GM19468 (cell line): ENCODE results near the gene RBM20.
"Not testable (repeated sequence)": the region's sequence is repeated elsewhere in the genome, so short reads cannot be mapped to it uniquely, and the experiment has no call there.

Experiments
- ATAC-seq: cut with Tn5 transposase; IDR thresholded peaks from one replicate; pipeline ENCODE4 v1.9.1; 2021; ENCODE audit warnings: mild to moderate bottlenecking, moderate library complexity, moderate number of reproducible peaks; ENCODE audit not compliant: unreplicated experiment; ENCODE audit errors: extremely low read depth

The RBM20 gene

GRCh38 chr10:110699859-110700468, 55.8 kb downstream of the RBM20 start:
- no peak for ATAC-seq

DNA sequence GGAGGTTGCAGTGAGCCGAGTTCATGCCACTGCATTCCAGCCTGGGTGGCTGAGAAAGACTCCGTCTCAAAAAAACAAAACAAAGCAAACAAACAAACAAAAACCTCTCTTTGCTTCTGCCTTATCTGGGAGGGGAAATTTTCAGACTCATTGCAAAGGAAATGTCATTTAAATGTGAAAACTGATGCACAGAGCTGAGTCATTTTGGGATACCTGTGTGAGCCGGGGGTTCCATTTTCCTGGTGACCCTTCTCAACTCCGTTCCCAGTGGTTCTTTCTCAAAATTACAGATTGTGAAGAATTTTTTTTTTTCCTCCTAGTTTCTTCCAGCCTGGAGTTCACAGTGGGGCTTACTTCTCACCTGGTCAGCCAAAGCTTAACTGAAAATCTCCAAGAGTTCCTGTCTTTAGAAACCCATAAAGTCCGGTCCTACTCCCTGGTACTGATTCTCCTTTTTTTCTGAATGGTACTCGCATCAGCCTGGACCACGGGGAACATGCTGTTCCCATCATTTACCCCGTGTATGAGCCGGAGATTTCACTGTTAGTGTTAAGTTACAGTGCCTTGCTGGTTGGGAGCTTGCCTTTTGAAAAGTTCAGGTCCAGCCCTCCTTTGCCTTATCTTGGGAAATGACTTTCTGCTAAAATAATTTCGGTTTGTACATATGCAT, 56.9 kb downstream of the RBM20 start:
- no peak for ATAC-seq

GRCh38 chr10:110701617-110701971, 57.5 kb downstream of the RBM20 start:
- ATAC-seq = no peak

GRCh38 chr10:110704070-110704469, 59.9 kb downstream of the RBM20 start:
- ATAC-seq = no peak

DNA sequence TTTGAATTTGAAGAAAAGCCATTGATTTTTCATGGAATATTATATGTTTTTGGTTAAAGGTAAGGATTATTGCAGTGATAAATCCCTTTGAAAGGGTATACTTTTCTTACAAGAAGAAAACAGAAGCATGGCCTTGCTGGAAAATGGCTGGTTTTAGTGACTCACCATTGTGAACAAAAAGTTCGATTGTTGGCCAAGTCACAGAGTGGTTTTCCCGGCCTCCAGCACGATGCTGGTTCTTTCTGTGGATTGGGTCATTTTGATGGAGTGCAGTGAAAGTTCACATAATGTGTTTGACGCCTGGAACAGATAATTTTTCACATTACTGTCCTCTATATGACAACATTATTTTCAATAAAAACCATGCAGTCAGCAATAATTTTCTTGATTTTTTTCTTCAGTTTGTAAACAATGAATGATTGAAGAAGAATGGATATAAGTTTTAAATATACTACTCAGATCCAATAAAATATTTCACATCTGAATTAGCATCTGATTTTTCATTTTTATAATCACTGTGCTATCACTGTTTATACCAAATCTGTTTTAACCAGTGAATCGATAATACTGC, 60.9 kb downstream of the RBM20 start:
- ATAC-seq = no peak

GRCh38 chr10:110705596-110705995, 61.5 kb downstream of the RBM20 start:
- ATAC-seq = not testable (repeated sequence)

GRCh38 chr10:110706690-110707098, 62.6 kb downstream of the RBM20 start:
- ATAC-seq = no peak

- ATAC-seq = no peak
Measured at GRCh38 chr10:110708776-110709443, 64.8 kb downstream of the RBM20 start.

GRCh38 chr10:110709444-110709828, 65.3 kb downstream of the RBM20 start:
- no peak for ATAC-seq

DNA sequence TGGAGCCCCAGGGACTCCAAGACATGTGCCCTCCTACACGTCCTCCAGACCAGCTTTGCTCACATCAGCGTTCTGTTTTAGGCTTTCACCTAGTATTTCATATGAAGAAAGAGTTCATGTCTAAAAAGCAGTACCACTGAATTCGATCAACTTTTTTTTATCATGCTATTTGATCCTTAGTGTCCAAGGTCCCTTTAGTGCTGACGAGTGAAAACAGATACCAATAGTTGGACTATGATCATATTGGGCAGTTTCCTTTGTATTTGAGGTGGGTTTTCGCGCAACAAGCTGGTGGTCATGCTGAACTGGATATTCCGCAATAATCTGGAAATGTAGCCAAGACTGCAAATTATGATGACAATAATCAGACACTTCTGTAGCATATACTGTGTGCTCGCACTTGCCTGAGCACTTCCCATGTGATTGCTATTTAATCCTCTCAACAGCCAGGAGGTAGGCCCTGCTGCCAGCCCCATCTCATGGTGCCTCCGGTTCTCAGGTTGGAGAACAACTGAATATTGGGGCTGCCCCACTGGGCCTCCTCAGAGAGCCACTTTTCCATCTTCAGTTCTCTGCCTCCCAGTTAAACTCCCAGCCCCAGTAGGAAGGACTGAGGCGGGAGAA, 65.9 kb downstream of the RBM20 start:
- no peak for ATAC-seq

DNA sequence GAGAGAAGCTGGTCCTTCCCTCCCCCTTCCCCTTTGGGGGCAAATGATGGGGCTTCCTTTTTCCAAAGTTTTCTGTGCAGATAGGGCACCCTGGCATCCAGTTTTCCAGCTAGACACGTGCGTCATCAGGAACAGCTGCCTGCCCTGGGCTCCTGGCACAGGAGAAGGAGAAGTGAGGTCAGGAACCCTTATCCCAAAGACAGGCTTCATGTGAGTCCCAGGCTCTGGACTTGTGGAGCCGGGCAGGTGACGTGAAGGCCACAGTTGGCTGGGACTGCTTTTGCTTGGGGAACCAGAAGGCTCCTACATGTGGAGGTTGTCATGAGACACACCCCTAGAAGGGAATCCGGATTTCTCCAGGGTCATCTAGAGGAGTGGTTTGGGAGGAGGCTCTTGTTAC, 66.5 kb downstream of the RBM20 start:
- no peak for ATAC-seq

GRCh38 chr10:110711382-110711781, 67.2 kb downstream of the RBM20 start:
- ATAC-seq = no peak

GRCh38 chr10:110714356-110714755, 70.2 kb downstream of the RBM20 start:
- no peak for ATAC-seq

DNA sequence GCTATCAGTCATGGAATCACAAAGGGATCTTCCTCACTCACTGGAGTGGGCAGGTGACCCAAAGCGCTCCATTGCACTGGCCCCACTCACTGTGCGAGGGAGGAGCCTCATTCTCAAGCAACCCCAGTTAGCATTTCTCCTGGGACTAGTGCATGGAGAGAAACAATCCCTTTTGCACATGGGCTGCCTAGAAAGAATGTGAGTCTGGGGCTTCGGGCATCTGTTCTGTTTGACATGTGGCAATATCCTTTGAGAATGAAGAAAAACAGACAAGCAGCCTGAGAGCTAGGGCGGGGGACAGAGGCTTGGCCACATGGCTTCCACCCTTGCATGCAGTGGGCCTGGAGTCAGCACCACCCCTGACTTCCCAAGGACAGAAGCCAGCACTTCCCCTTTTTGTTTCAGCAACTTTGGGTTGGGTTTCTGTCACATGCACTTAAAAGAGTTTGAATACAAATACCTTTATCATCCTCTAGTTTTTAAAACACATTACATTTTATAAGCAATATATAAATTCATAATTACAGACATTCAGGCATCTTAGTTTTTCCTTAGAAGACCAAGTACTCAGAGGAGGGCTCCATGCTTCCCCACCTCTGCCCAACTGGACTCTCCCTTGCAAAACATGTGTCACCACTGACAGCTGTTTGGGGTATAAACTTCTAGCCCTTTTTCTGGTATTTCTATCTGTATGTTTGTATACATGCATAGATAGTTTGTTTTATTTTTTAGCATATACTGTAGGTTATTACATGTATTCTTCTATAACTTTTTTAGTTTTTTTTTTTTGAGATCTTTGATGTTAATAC, 73.8 kb downstream of the RBM20 start:
- ATAC-seq = no peak

- no peak for ATAC-seq
Measured at GRCh38 chr10:110721406-110722038, 77.4 kb downstream of the RBM20 start.

GRCh38 chr10:110723224-110723891, 79.2 kb downstream of the RBM20 start:
- ATAC-seq = no peak

- no peak for ATAC-seq
Measured at GRCh38 chr10:110724116-110724921, 80.2 kb downstream of the RBM20 start.

DNA sequence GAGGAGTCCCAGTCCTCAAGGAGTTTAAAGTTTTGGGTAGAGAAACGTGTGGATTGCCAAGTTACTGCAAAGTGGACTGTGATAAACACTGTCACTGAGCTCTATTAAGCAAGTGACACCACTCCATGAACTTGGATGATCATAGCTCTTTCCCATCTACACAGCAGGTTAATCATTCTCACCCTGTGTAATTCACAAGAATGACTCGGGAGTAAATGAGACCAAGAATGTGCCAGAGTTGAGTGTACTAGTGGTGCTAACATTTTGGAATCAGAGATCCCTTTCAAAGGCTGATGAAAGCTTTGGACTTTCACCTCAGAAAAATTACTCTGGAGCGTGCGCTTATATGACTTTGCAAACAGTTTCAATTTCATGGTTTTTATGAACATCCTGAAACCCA, 80.8 kb downstream of the RBM20 start:
- no peak for ATAC-seq
